CD4-positive, alpha-beta T cell (primary cell): ENCODE data around the gene KRTAP2-3. TPM values are rescaled to one million over a fixed set of nuclear protein-coding genes. Genes with fewer than 3 reads are reported as not detected.

Source experiments
- ATAC-seq: fragments of 200-7000 bp; cut with Tn5 transposase; one replicate; pipeline ENCODE4 v1.10.0; 2022; ENCODE audit warnings: mild to moderate bottlenecking; ENCODE audit not compliant: poor library complexity
- CTCF ChIA-PET: fragments of 350-600 bp; sonication (Branson Sonifier 250); formaldehyde crosslinking; loops from one replicate; lab custom pipeline; 2021; ENCODE audit warnings: antibody characterized with exemption, inconsistent platforms; lab: Charles Lee
- POLR2A ChIA-PET: fragments of 350-600 bp; sonication (Branson Sonifier 250); formaldehyde crosslinking; loops from one replicate; lab custom pipeline; 2021; ENCODE audit warnings: antibody characterized with exemption, inconsistent platforms; lab: Charles Lee
- DNase-seq, 14 experiments: peaks; one replicate each; pipeline ENCODE4 v3.0.0-alpha.2; 2013 to 2020; ENCODE audit warnings: mixed read lengths in 2 of 14
- H3K27ac ChIP-seq, 2 donors: one replicate each; pipeline versions ENCODE4 v1.5.1 to v1.7.0; 2013; ENCODE audit warnings: low read length in 2 of 2, low read depth in 1 of 2, mild to moderate bottlenecking in 1 of 2
- H3K27me3 ChIP-seq, 2 experiments: 1 replicate in 1 of 2; 2 replicates in 1 of 2; pipeline versions ENCODE4 v1.6.1 to v1.7.0; 2013; ENCODE audit warnings: low read length in 2 of 2, control low read depth in 1 of 2, mild to moderate bottlenecking in 1 of 2, moderate library complexity in 1 of 2; ENCODE audit not compliant: insufficient read depth in 2 of 2, control insufficient read depth in 1 of 2
- H3K36me3 ChIP-seq: one replicate; pipeline ENCODE4 v1.6.1; 2013; ENCODE audit warnings: low read length, control low read depth; ENCODE audit not compliant: insufficient read depth
- H3K4me1 ChIP-seq: one replicate; pipeline ENCODE4 v1.6.1; 2013; ENCODE audit warnings: low read length, control low read depth; ENCODE audit not compliant: insufficient read depth
- H3K4me3 ChIP-seq: one replicate; pipeline ENCODE4 v1.5.1; 2013; ENCODE audit warnings: mild to moderate bottlenecking, low read length, moderate library complexity
- H3K9me3 ChIP-seq, 2 experiments: 1 replicate in 1 of 2; 2 replicates in 1 of 2; pipeline versions ENCODE4 v1.6.1 to v1.7.0; 2013; ENCODE audit warnings: low read length in 2 of 2, mild to moderate bottlenecking in 2 of 2, control low read depth in 1 of 2, moderate library complexity in 1 of 2; ENCODE audit not compliant: control insufficient read depth in 1 of 2, insufficient read depth in 1 of 2
- H3K27ac Mint-ChIP-seq: one replicate; pipeline ENCODE4 v1.8.0; 2020; ENCODE audit warnings: mixed read lengths
- H3K27me3 Mint-ChIP-seq: one replicate; pipeline ENCODE4 v1.8.0; 2021; ENCODE audit warnings: mixed read lengths
- H3K36me3 Mint-ChIP-seq: one replicate; pipeline ENCODE4 v1.8.0; 2021; ENCODE audit warnings: low read depth, mixed read lengths
- H3K4me1 Mint-ChIP-seq: one replicate; pipeline ENCODE4 v1.8.0; 2021; ENCODE audit warnings: low read depth, mixed read lengths
- H3K4me3 Mint-ChIP-seq: one replicate; pipeline ENCODE4 v1.8.0; 2020; ENCODE audit warnings: mild to moderate bottlenecking, mixed read lengths
- H3K9me3 Mint-ChIP-seq: one replicate; pipeline ENCODE4 v1.8.0; 2020; ENCODE audit warnings: mixed read lengths
- CTCF ChIP-seq: fragments of 200-600 bp; IDR thresholded peaks from one replicate; pipeline ENCODE4 v1.8.0; 2022; ENCODE audit warnings: antibody characterized with exemption, mild to moderate bottlenecking
- intact Hi-C, 2 experiments: fragments of 100-400 bp; cut with DNase I in 1 of 2; cut with micrococcal nuclease in 1 of 2; formaldehyde crosslinking; loops; one replicate each; pipeline versions ENCODE4 v1.15.1 to v1.9.0; 2023 to 2025; cut with DNase I, micrococcal nuclease
- total RNA-seq, 174 experiments: library from RNA in 2 of 174; stranded (reverse) in 2 of 174; gene quantifications; one replicate each; pipeline ENCODE4 v1.2.3 and lab custom pipeline; 2021 to 2026

The KRTAP2-3 gene
- total RNA-seq, 2 experiments from 2014 or later = not detected

- POLR2A ChIA-PET = no interaction called here
Observed at GRCh38 chr17:41019415-41019814, 40.5 kb downstream of the KRTAP2-3 start.

GRCh38 chr17:41018541-41018940 is 41.4 kb downstream of the KRTAP2-3 start:
- ChIA-PET CTCF (no interaction called here), POLR2A (no interaction called here)
- H3K9me3 Mint-ChIP-seq = peaks cover 3% of the 10 kb centered on the region
- no peak for TF ChIP-seq CTCF
- H3K4me3 ChIP-seq = no peak overlapping the region
- H3K27ac Mint-ChIP-seq = no peak overlapping the region
- intact Hi-C loops = no loop called here
- H3K4me1 ChIP-seq = no peaks in the 10 kb centered on the region
- no peak overlapping the region for H3K4me3 Mint-ChIP-seq
- no peak for ATAC-seq
- H3K27me3 ChIP-seq = no peaks in the 10 kb centered on the region
- H3K27ac ChIP-seq = no peak overlapping the region
- no peaks in the 10 kb centered on the region for H3K9me3 ChIP-seq
- peaks cover 14% of the 10 kb centered on the region for H3K27me3 Mint-ChIP-seq
- H3K36me3 ChIP-seq = no peaks in the 10 kb centered on the region
- no peaks in the 10 kb centered on the region for H3K4me1 Mint-ChIP-seq
- no peak for DNase-seq
- no peaks in the 10 kb centered on the region for H3K36me3 Mint-ChIP-seq

More at GRCh38 chr17:41019415-41019814, 40.5 kb downstream of the KRTAP2-3 start:
- DNase-seq (no peak), ATAC-seq (no peak)
- no peak overlapping the region for H3K4me3 Mint-ChIP-seq
- no peaks in the 10 kb centered on the region for H3K36me3 Mint-ChIP-seq
- Histone ChIP-seq H3K9me3 (no peaks in the 10 kb centered on the region), H3K4me1 (no peaks in the 10 kb centered on the region), H3K27ac (no peak overlapping the region), H3K27me3 (no peaks in the 10 kb centered on the region), H3K4me3 (no peak overlapping the region), H3K36me3 (no peaks in the 10 kb centered on the region)
- no peak for TF ChIP-seq CTCF
- CTCF ChIA-PET = no interaction called here
- peaks cover 3% of the 10 kb centered on the region for H3K9me3 Mint-ChIP-seq
- H3K4me1 Mint-ChIP-seq = no peaks in the 10 kb centered on the region
- intact Hi-C loops = no loop called here
- H3K27ac Mint-ChIP-seq = no peak overlapping the region
- peaks cover 14% of the 10 kb centered on the region for H3K27me3 Mint-ChIP-seq

GRCh38 chr17:41016578-41017215 is 43.2 kb downstream of the KRTAP2-3 start:
- ChIA-PET POLR2A (interaction anchor here (0.8 kb wide), 1 partner anchor 9 kb away, joined by 3 read pairs; no protein-coding TSS in a partner anchor), CTCF (no interaction called here)
- intact Hi-C loops = no loop called here
- H3K9me3 ChIP-seq = no peaks in the 10 kb centered on the region
- no peak for DNase-seq
- no peaks in the 10 kb centered on the region for H3K36me3 ChIP-seq
- peaks cover 9% of the 10 kb centered on the region for H3K27me3 Mint-ChIP-seq
- no peaks in the 10 kb centered on the region for H3K4me1 ChIP-seq
- H3K36me3 Mint-ChIP-seq = no peaks in the 10 kb centered on the region
- TF ChIP-seq CTCF = no peak
- no peaks in the 10 kb centered on the region for H3K9me3 Mint-ChIP-seq
- H3K4me1 Mint-ChIP-seq = no peaks in the 10 kb centered on the region
- no peaks in the 10 kb centered on the region for H3K27me3 ChIP-seq
- H3K27ac Mint-ChIP-seq = no peak overlapping the region
- H3K4me3 Mint-ChIP-seq = no peak overlapping the region
- ATAC-seq = no peak
- no peak overlapping the region for H3K4me3 ChIP-seq
- no peak overlapping the region for H3K27ac ChIP-seq
